HepG2 (cell line): ENCODE data around the gene POLD3. TPM values are rescaled to one million over a fixed set of nuclear protein-coding genes. Genes with fewer than 3 reads are reported as not detected.
A peak's percentile ranks its signal among the peaks of the same experiment; 100 is the strongest.

Source experiments
- FOXK1 ChIP-seq: sonication (generic); formaldehyde crosslinking; IDR thresholded peaks from 2 replicates; pipeline ENCODE4 v1.4.0; 2020; ENCODE audit warnings: low read depth, missing genetic modification reagents, borderline replicate concordance
- GATAD2A ChIP-seq: IDR thresholded peaks from 2 replicates; pipeline ENCODE4 v1.6.1; 2016
- HNRNPK ChIP-seq: fragments of 200-400 bp; formaldehyde crosslinking; IDR thresholded peaks from 2 replicates; pipeline ENCODE4 v1.6.1; 2018; ENCODE audit warnings: low read length, low read depth, moderate library complexity, mild to moderate bottlenecking; ENCODE audit not compliant: poor library complexity, severe bottlenecking
- IRX3 ChIP-seq: sonication (generic); formaldehyde crosslinking; IDR thresholded peaks from 2 replicates; pipeline ENCODE4 v1.8.1; 2023; ENCODE audit warnings: mild to moderate bottlenecking, low read depth, missing genetic modification reagents, borderline replicate concordance
- PAX8 ChIP-seq: sonication (generic); formaldehyde crosslinking; IDR thresholded peaks from 2 replicates; pipeline ENCODE4 v1.8.0; 2022; ENCODE audit warnings: mild to moderate bottlenecking, missing genetic modification reagents, borderline replicate concordance
- SALL2 ChIP-seq: sonication (generic); formaldehyde crosslinking; IDR thresholded peaks from 2 replicates; pipeline ENCODE4 v1.8.1; 2023; ENCODE audit warnings: mild to moderate bottlenecking, missing genetic modification reagents, inconsistent platforms
- SNRNP70 ChIP-seq: fragments of 200-400 bp; formaldehyde crosslinking; IDR thresholded peaks from 2 replicates; pipeline ENCODE4 v1.6.1; 2017; ENCODE audit warnings: mild to moderate bottlenecking, low read depth, low read length, moderate library complexity
- SSRP1 ChIP-seq: IDR thresholded peaks from 2 replicates; pipeline ENCODE4 v1.6.1; 2016; ENCODE audit warnings: control low read depth
- TCF7 ChIP-seq: sonication (generic); IDR thresholded peaks from 2 replicates; pipeline ENCODE4 v1.6.1; 2016; ENCODE audit warnings: antibody characterized with exemption, low read depth
- ZNF30 ChIP-seq: sonication (generic); formaldehyde crosslinking; IDR thresholded peaks from 2 replicates; pipeline ENCODE4 v1.5.0; 2020; ENCODE audit warnings: mild to moderate bottlenecking, missing genetic modification reagents
- ZNF350 ChIP-seq: sonication (generic); formaldehyde crosslinking; IDR thresholded peaks from 2 replicates; pipeline ENCODE4 v1.4.0; 2020; ENCODE audit warnings: mild to moderate bottlenecking, low read depth, missing genetic modification reagents, borderline replicate concordance
- ZNF562 ChIP-seq: sonication (generic); formaldehyde crosslinking; IDR thresholded peaks from 2 replicates; pipeline ENCODE4 v1.8.0; 2022; ENCODE audit warnings: missing genetic modification reagents, borderline replicate concordance
- ZNF615 ChIP-seq: sonication (generic); formaldehyde crosslinking; IDR thresholded peaks from 2 replicates; pipeline ENCODE4 v1.5.0; 2020; ENCODE audit warnings: mild to moderate bottlenecking, missing genetic modification reagents, borderline replicate concordance
- ZNF644 ChIP-seq: IDR thresholded peaks from 2 replicates; pipeline ENCODE4 v1.6.1; 2016; ENCODE audit warnings: low read depth
- polyA plus RNA-seq, 8 experiments: library from polyadenylated mRNA; depleted of rRNA in 3 of 8; stranded (reverse) in 7 of 8; unstranded in 1 of 8; fragments of >200 nt; fragmentation: Illumina TruSeq in 4 of 8; extraction: Trizol in 4 of 8; gene quantifications; 2 replicates each; pipeline versions ENCODE4 v1.2.1 to v1.2.3, GENCODE V29; 2011 to 2016; ENCODE audit warnings: low read depth in 4 of 8, missing spikeins in 1 of 8, mixed read lengths in 1 of 8; ENCODE audit not compliant: insufficient read depth in 1 of 8
- total RNA-seq, 5 experiments: library from RNA; depleted of rRNA; stranded (reverse); fragments of >200 nt; fragmentation: Illumina TruSeq; extraction: Trizol; gene quantifications; 2 replicates each; pipeline ENCODE4 v1.2.3, GENCODE V29; 2016; ENCODE audit warnings: low read depth in 1 of 5
- TF ChIP-seq, protein P1 (sequence below): sonication (generic); formaldehyde crosslinking; IDR thresholded peaks from 2 replicates; pipeline ENCODE4 v1.9.0; 2021; ENCODE audit warnings: mild to moderate bottlenecking, missing genetic modification reagents
- TF ChIP-seq, protein P2 (sequence below): IDR thresholded peaks from 2 replicates; pipeline ENCODE4 v1.6.1; 2016; ENCODE audit warnings: missing biosample characterization, missing genetic modification reagents, low read depth
- TF ChIP-seq, protein P3 (sequence below): sonication (generic); formaldehyde crosslinking; IDR thresholded peaks from 2 replicates; pipeline ENCODE4 v1.4.0; 2020; ENCODE audit warnings: missing genetic modification reagents, borderline replicate concordance
- TF ChIP-seq, protein P4 (sequence below): sonication (generic); formaldehyde crosslinking; IDR thresholded peaks from 2 replicates; pipeline ENCODE4 v1.4.0; 2020; ENCODE audit warnings: mild to moderate bottlenecking, missing genetic modification reagents

POLD3 gene
- total and polyA plus RNA-seq, 2 of the 13 experiments (the other 11 are each of a cell fraction or from before 2014, with no cell fraction given): 6.3 to 18.9 TPM

DNA sequence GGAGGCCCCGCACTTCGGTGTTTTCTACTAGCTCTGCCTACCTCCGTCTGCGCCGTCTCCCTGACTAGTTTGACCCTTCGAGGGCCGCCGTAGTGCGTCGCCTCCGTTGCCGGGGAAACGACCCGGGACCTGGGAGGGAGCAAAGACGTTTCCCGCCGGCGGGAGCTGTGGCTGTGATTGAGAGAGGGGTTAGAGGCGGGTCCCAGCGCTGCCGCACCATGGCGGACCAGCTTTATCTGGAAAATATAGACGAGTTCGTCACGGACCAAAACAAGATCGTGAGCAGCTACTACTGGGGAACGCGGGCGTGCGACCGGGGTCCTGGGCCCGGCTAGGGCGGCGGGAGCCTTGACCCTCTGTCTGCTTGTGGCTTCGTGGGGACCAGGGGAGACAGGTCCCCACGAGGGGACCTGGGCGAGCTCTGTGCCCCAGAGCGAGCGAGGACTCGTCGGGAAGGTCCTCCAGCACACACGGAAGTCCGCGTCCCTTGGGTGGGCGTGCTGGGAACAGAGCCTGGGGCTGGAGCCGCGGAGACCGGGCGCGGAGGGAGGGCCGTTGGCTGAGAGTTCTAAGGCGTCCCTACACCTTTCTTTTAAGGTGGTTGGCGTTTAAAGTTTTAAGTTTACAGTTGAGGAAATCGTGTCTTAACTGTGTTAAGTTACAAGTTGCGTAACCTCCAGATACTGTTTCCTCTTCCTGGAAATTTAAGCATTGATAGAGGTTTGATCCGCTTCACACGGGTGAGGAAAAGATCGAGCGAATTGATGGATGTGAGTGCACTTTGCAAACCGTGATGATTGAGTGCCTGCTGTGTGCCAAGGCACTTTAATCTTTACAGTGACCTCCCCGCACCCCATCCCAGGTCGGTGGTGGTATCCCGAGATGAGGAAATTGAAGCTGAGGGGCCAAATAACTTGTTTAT is at the start of gene POLD3 (continued):
- TF ChIP-seq, protein P1, sequence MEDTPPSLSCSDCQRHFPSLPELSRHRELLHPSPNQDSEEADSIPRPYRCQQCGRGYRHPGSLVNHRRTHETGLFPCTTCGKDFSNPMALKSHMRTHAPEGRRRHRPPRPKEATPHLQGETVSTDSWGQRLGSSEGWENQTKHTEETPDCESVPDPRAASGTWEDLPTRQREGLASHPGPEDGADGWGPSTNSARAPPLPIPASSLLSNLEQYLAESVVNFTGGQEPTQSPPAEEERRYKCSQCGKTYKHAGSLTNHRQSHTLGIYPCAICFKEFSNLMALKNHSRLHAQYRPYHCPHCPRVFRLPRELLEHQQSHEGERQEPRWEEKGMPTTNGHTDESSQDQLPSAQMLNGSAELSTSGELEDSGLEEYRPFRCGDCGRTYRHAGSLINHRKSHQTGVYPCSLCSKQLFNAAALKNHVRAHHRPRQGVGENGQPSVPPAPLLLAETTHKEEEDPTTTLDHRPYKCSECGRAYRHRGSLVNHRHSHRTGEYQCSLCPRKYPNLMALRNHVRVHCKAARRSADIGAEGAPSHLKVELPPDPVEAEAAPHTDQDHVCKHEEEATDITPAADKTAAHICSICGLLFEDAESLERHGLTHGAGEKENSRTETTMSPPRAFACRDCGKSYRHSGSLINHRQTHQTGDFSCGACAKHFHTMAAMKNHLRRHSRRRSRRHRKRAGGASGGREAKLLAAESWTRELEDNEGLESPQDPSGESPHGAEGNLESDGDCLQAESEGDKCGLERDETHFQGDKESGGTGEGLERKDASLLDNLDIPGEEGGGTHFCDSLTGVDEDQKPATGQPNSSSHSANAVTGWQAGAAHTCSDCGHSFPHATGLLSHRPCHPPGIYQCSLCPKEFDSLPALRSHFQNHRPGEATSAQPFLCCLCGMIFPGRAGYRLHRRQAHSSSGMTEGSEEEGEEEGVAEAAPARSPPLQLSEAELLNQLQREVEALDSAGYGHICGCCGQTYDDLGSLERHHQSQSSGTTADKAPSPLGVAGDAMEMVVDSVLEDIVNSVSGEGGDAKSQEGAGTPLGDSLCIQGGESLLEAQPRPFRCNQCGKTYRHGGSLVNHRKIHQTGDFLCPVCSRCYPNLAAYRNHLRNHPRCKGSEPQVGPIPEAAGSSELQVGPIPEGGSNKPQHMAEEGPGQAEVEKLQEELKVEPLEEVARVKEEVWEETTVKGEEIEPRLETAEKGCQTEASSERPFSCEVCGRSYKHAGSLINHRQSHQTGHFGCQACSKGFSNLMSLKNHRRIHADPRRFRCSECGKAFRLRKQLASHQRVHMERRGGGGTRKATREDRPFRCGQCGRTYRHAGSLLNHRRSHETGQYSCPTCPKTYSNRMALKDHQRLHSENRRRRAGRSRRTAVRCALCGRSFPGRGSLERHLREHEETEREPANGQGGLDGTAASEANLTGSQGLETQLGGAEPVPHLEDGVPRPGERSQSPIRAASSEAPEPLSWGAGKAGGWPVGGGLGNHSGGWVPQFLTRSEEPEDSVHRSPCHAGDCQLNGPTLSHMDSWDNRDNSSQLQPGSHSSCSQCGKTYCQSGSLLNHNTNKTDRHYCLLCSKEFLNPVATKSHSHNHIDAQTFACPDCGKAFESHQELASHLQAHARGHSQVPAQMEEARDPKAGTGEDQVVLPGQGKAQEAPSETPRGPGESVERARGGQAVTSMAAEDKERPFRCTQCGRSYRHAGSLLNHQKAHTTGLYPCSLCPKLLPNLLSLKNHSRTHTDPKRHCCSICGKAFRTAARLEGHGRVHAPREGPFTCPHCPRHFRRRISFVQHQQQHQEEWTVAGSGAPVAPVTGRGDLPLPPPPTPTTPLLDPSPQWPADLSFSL (CRISPR knock-in tag): no peak
- TF ChIP-seq ZNF30 (CRISPR knock-in tag): no peak
- TF ChIP-seq FOXK1: peak; percentile 59; the same call in 1 of the 2 replicates
- TF ChIP-seq ZNF562 (CRISPR knock-in tag): no peak
- TF ChIP-seq, protein P2, sequence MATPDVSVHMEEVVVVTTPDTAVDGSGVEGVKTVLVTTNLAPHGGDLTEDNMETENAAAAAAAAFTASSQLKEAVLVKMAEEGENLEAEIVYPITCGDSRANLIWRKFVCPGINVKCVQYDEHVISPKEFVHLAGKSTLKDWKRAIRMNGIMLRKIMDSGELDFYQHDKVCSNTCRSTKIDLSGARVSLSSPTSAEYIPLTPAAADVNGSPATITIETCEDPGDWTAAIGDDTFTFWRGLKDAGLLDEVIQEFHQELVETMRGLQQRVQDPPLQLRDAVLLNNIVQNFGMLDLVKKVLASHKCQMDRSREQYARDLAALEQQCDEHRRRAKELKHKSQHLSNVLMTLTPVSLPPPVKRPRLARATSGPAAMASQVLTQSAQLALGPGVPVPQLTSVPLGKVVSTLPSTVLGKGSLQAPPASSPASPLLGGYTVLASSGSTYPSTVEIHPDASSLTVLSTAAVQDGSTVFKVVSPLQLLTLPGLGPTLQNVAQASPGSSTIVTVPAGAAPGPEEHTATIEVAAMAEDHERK (CRISPR knock-in tag): no peak
- no peak for TF ChIP-seq SALL2 (CRISPR knock-in tag)
- no peak for TF ChIP-seq TCF7
- TF ChIP-seq ZNF644 (CRISPR knock-in tag): no peak
- TF ChIP-seq ZNF615: 0 out of 2 replicates have a peak, but pooled peaks have one; percentile 83
- peak; percentile 50; the same call in 1 of the 2 replicates for TF ChIP-seq IRX3 (CRISPR knock-in tag)
- TF ChIP-seq SSRP1: no peak
- TF ChIP-seq, protein P3, sequence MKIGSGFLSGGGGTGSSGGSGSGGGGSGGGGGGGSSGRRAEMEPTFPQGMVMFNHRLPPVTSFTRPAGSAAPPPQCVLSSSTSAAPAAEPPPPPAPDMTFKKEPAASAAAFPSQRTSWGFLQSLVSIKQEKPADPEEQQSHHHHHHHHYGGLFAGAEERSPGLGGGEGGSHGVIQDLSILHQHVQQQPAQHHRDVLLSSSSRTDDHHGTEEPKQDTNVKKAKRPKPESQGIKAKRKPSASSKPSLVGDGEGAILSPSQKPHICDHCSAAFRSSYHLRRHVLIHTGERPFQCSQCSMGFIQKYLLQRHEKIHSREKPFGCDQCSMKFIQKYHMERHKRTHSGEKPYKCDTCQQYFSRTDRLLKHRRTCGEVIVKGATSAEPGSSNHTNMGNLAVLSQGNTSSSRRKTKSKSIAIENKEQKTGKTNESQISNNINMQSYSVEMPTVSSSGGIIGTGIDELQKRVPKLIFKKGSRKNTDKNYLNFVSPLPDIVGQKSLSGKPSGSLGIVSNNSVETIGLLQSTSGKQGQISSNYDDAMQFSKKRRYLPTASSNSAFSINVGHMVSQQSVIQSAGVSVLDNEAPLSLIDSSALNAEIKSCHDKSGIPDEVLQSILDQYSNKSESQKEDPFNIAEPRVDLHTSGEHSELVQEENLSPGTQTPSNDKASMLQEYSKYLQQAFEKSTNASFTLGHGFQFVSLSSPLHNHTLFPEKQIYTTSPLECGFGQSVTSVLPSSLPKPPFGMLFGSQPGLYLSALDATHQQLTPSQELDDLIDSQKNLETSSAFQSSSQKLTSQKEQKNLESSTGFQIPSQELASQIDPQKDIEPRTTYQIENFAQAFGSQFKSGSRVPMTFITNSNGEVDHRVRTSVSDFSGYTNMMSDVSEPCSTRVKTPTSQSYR (CRISPR knock-in tag): no peak
- no peak for TF ChIP-seq SNRNP70
- TF ChIP-seq ZNF350 (CRISPR knock-in tag): peak; percentile 77
- no peak for TF ChIP-seq PAX8 (CRISPR knock-in tag)
- peak; percentile 52 for TF ChIP-seq GATAD2A (CRISPR knock-in tag)
- TF ChIP-seq, protein P4, sequence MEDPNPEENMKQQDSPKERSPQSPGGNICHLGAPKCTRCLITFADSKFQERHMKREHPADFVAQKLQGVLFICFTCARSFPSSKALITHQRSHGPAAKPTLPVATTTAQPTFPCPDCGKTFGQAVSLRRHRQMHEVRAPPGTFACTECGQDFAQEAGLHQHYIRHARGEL (CRISPR knock-in tag): no peak
- no peak for TF ChIP-seq HNRNPK
